Measurements from ENCODE around the gene HILPDA.

HILPDA gene

GRCh38 chr7:128443831-128444600 is 11.7 kb upstream of the HILPDA start:
- H3K79me2 ChIP-seq (ENCODE audit: insufficient read depth, low read depth): no peaks in the 10 kb centered on the region
- H2AFZ ChIP-seq (ENCODE audit: low read depth): no peak overlapping the region
- TF ChIP-seq, protein P1, sequence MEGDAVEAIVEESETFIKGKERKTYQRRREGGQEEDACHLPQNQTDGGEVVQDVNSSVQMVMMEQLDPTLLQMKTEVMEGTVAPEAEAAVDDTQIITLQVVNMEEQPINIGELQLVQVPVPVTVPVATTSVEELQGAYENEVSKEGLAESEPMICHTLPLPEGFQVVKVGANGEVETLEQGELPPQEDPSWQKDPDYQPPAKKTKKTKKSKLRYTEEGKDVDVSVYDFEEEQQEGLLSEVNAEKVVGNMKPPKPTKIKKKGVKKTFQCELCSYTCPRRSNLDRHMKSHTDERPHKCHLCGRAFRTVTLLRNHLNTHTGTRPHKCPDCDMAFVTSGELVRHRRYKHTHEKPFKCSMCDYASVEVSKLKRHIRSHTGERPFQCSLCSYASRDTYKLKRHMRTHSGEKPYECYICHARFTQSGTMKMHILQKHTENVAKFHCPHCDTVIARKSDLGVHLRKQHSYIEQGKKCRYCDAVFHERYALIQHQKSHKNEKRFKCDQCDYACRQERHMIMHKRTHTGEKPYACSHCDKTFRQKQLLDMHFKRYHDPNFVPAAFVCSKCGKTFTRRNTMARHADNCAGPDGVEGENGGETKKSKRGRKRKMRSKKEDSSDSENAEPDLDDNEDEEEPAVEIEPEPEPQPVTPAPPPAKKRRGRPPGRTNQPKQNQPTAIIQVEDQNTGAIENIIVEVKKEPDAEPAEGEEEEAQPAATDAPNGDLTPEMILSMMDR (conservative IDR thresholded peaks at IDR 0.05; ENCODE audit: low read depth, low read length): no peak
- no peak overlapping the region for H3K4me3 ChIP-seq (IDR thresholded peaks at IDR 0.05; ENCODE audit: insufficient read depth, low read depth, low read length)
- H3K4me1 ChIP-seq (ENCODE audit: low read depth, poor library complexity, severe bottlenecking): no peaks in the 10 kb centered on the region
- no peaks in the 10 kb centered on the region for H3K36me3 ChIP-seq (ENCODE audit: insufficient read depth)
- H3K9ac ChIP-seq: no peak overlapping the region
- no peaks in the 10 kb centered on the region for H4K20me1 ChIP-seq (ENCODE audit: insufficient read depth)
- no peaks in the 10 kb centered on the region for H3K27me3 ChIP-seq (ENCODE audit: insufficient read depth, low read depth)
- no peak overlapping the region for H3K4me2 ChIP-seq
- H3K27ac ChIP-seq: no peak overlapping the region

GRCh38 chr7:128446306-128446705 is 9.4 kb upstream of the HILPDA start:
- Histone ChIP-seq H3K9ac (no peak overlapping the region), H3K4me1 (ENCODE audit: low read depth, poor library complexity, severe bottlenecking) (no peaks in the 10 kb centered on the region), H3K4me2 (no peak overlapping the region), H2AFZ (ENCODE audit: low read depth) (no peak overlapping the region), H3K4me3 (IDR thresholded peaks at IDR 0.05; ENCODE audit: insufficient read depth, low read depth, low read length) (no peak overlapping the region), H3K36me3 (ENCODE audit: insufficient read depth) (no peaks in the 10 kb centered on the region), H3K27ac (no peak overlapping the region), H4K20me1 (ENCODE audit: insufficient read depth) (no peaks in the 10 kb centered on the region), H3K27me3 (ENCODE audit: insufficient read depth, low read depth) (no peaks in the 10 kb centered on the region), H3K79me2 (ENCODE audit: insufficient read depth, low read depth) (no peaks in the 10 kb centered on the region)
- TF ChIP-seq, protein P1 (conservative IDR thresholded peaks at IDR 0.05; ENCODE audit: low read depth, low read length): no peak

- Histone ChIP-seq H3K27me3 (ENCODE audit: insufficient read depth, low read depth) (no peaks in the 10 kb centered on the region; the same call in 1 of the 2 replicates), H2AFZ (ENCODE audit: low read depth) (no peak overlapping the region), H4K20me1 (ENCODE audit: insufficient read depth) (no peaks in the 10 kb centered on the region), H3K4me3 (IDR thresholded peaks at IDR 0.05; ENCODE audit: insufficient read depth, low read depth, low read length) (no peak overlapping the region), H3K79me2 (ENCODE audit: insufficient read depth, low read depth) (no peaks in the 10 kb centered on the region), H3K36me3 (ENCODE audit: insufficient read depth) (no peaks in the 10 kb centered on the region), H3K9ac (no peak overlapping the region), H3K27ac (no peak overlapping the region), H3K4me1 (ENCODE audit: low read depth, poor library complexity, severe bottlenecking) (no peaks in the 10 kb centered on the region), H3K4me2 (no peak overlapping the region)
- TF ChIP-seq, protein P1 (conservative IDR thresholded peaks at IDR 0.05; ENCODE audit: low read depth, low read length): no peak
Measured at GRCh38 chr7:128447941-128448564, 7.6 kb upstream of the HILPDA start.

DNA sequence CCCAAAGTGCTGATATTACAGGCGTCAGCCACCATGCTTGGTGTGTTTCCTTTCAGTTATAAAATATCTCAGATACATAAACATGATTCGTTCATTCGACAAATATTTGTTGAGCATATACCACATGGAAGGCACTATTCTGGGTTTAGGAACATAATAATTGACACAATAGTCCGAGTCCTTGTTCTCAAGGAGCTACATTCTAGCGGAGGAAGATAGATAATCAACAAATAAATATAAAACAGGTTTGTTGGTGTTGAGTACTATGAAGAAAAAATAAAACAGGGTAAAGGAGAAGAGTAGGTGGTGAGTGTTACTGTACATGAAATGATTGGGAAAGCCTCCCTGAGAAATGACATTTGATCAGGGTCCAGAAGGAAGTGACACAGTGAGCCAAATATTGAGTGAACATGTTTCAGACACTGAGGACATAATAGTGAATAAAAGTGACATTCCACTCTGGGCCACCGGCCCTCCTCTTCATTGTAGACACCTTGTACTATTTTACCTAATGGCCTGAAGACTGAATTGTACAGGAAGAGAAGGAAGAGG is 6.9 kb upstream of the HILPDA start:
- Histone ChIP-seq H3K9ac (no peak overlapping the region), H4K20me1 (ENCODE audit: insufficient read depth) (no peaks in the 10 kb centered on the region), H3K79me2 (ENCODE audit: insufficient read depth, low read depth) (no peaks in the 10 kb centered on the region), H3K27ac (no peak overlapping the region), H3K27me3 (ENCODE audit: insufficient read depth, low read depth) (no peaks in the 10 kb centered on the region; the same call in 1 of the 2 replicates), H2AFZ (ENCODE audit: low read depth) (no peak overlapping the region), H3K36me3 (ENCODE audit: insufficient read depth) (no peaks in the 10 kb centered on the region), H3K4me2 (no peak overlapping the region), H3K4me1 (ENCODE audit: low read depth, poor library complexity, severe bottlenecking) (no peaks in the 10 kb centered on the region), H3K4me3 (IDR thresholded peaks at IDR 0.05; ENCODE audit: insufficient read depth, low read depth, low read length) (no peak overlapping the region)
- TF ChIP-seq, protein P1 (conservative IDR thresholded peaks at IDR 0.05; ENCODE audit: low read depth, low read length): no peak

Data from KMS-11 (cell line).